Adipocyte (in vitro differentiated cells): ENCODE measurements around the gene KCNN3.
"Not testable (repeated sequence)": the region's sequence is repeated elsewhere in the genome, so short reads cannot be mapped to it uniquely, and the experiment has no call there.

ENCODE experiments used
- DNase-seq: peaks from one replicate; pipeline ENCODE4 v3.0.0-alpha.2; 2015; ENCODE audit warnings: low read depth
- H3K27me3 ChIP-seq: replicated peaks from 2 replicates; pipeline ENCODE4 v1.7.0; 2013; ENCODE audit warnings: mild to moderate bottlenecking, low read length, moderate library complexity; ENCODE audit not compliant: control insufficient read depth, insufficient read depth
- H3K36me3 ChIP-seq: 2 replicates; pipeline ENCODE4 v1.7.0; 2013; ENCODE audit warnings: low read length, mild to moderate bottlenecking, moderate library complexity; ENCODE audit not compliant: control insufficient read depth, insufficient read depth, severe bottlenecking
- H3K4me1 ChIP-seq: 2 replicates; pipeline ENCODE4 v1.7.0; 2013; ENCODE audit warnings: mild to moderate bottlenecking, low read length, moderate library complexity; ENCODE audit not compliant: control insufficient read depth, insufficient read depth
- H3K4me3 ChIP-seq: 2 replicates; pipeline ENCODE4 v1.7.0; 2013; ENCODE audit warnings: mild to moderate bottlenecking, low read length, moderate library complexity
- H3K9ac ChIP-seq: 2 replicates; pipeline ENCODE4 v1.7.0; 2013; ENCODE audit warnings: mild to moderate bottlenecking, low read length, moderate library complexity
- H3K9me3 ChIP-seq: 2 replicates; pipeline ENCODE4 v1.7.0; 2013; ENCODE audit warnings: mild to moderate bottlenecking, low read length, moderate library complexity; ENCODE audit not compliant: control insufficient read depth

KCNN3 gene

DNA sequence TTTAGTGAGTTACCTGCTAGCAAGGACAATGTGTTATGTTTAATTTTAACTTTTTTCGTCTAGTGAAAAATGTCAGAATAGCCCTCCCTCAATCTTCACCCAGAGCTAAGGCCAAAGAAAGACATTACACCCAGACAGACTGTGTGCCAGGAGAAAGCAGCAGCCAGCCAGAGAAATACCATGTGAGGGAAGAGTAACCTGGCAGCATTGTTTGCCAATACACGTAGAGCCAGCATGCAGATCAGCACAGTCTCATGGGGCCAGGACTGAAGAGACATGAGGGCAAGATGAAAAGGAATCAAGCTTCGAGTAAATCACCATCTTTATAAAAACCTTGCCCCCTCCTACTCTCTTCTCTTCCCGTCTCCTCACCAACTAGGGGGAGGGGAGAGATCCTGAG, 173.6 kb downstream of the KCNN3 start:
- no peak for DNase-seq
- no peaks in the 10 kb centered on the region for H3K36me3 ChIP-seq
- H3K4me1 ChIP-seq: no peaks in the 10 kb centered on the region

DNA sequence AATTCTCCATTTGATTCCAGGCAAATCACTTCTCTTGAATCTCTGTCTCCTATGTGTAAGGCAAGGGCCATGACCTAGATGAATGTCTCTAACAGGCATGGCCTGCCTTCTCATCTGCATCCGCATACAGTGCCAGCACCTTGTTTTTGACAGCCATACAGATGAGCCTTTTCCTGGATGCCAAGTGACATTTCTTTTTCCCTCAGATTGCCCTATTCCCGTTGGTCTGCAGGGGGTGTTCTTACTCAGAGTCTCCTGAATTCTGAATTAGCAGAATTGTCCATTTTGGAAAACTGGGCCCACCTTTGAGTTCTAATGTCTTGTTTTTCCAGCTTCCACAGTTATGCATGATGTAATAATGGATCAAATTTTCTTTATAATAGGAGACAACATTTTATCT, 174.1 kb downstream of the KCNN3 start:
- Histone ChIP-seq H3K9ac (no peak overlapping the region), H3K4me1 (no peaks in the 10 kb centered on the region), H3K27me3 (peaks cover 7% of the 10 kb centered on the region), H3K9me3 (no peaks in the 10 kb centered on the region), H3K4me3 (no peak overlapping the region), H3K36me3 (no peaks in the 10 kb centered on the region)
- no peak for DNase-seq

More for the DNA sequence above, 173.6 kb downstream of the KCNN3 start:
- no peak overlapping the region for H3K9ac ChIP-seq
- H3K27me3 ChIP-seq: peaks cover 7% of the 10 kb centered on the region
- H3K4me3 ChIP-seq: no peak overlapping the region
- no peaks in the 10 kb centered on the region for H3K9me3 ChIP-seq

DNA sequence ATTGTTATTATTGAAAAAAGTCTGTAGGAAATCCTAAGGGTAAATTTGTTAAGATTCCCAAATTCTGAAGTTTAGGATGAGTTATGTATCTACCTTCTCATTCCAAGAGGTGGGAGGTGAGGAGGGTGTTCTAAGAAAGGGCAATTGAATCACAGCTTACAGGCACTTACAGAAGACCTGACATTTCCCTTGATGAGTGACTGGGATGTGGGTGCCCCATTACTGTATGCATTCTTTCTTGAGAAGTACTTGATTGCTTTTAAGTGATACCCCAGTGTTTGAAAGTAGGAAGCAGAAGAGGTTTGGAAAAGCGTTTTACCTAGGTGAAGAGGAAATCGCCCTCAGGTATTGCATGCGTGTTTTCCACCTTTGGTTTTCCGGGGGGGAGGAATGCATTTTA, 175.1 kb downstream of the KCNN3 start:
- no peak overlapping the region for H3K9ac ChIP-seq
- DNase-seq: no peak
- no peaks in the 10 kb centered on the region for H3K4me1 ChIP-seq
- peaks cover 7% of the 10 kb centered on the region for H3K27me3 ChIP-seq
- H3K9me3 ChIP-seq: no peaks in the 10 kb centered on the region
- no peak overlapping the region for H3K4me3 ChIP-seq
- H3K36me3 ChIP-seq: no peaks in the 10 kb centered on the region

DNA sequence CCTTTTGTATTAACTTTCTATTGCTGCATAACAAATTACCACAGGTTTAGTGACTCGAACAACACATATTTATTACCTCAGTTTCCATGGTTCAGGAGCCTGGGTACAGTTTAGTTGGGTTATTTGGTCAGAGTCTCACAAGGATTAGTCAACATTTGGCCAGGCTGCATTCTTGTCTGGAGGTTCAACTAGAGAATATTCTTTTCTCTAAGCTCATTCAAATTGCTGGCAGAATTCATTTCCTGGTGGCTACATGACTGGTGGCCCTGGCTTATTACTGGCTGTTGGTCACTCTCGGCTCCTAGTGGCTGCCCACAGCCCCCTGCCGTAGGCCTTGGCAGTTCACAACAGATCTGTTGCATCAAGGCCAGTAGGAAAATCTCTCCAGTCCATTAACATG, 181.0 kb downstream of the KCNN3 start:
- no peak overlapping the region for H3K9ac ChIP-seq
- H3K4me1 ChIP-seq: no peaks in the 10 kb centered on the region
- no peaks in the 10 kb centered on the region for H3K36me3 ChIP-seq
- no peak overlapping the region for H3K4me3 ChIP-seq
- DNase-seq: no peak
- H3K27me3 ChIP-seq: peaks cover 26% of the 10 kb centered on the region
- H3K9me3 ChIP-seq: no peaks in the 10 kb centered on the region

DNA sequence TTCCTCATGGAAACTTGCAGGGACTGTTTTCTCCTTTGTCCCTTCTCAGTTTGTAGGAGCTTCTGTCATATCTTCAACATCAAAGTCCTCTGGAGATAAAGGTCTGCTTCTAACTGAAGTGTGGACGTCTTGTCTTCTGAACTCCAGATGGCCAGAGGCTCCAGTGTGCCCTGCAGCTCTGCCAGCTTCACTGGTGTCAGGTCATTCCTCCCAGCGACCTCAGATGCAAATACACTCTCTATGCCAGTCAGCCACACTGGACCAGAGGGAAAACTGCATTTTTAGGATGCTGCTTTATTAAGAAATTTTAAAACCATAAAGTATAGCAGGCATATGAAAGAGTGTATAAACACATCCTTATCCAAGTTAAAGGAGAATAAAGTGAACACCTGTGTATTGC, 183.6 kb downstream of the KCNN3 start:
- Histone ChIP-seq H3K4me1 (no peaks in the 10 kb centered on the region), H3K27me3 (peaks cover 31% of the 10 kb centered on the region), H3K36me3 (no peaks in the 10 kb centered on the region), H3K4me3 (no peak overlapping the region), H3K9ac (no peak overlapping the region), H3K9me3 (no peaks in the 10 kb centered on the region)
- DNase-seq: no peak

DNA sequence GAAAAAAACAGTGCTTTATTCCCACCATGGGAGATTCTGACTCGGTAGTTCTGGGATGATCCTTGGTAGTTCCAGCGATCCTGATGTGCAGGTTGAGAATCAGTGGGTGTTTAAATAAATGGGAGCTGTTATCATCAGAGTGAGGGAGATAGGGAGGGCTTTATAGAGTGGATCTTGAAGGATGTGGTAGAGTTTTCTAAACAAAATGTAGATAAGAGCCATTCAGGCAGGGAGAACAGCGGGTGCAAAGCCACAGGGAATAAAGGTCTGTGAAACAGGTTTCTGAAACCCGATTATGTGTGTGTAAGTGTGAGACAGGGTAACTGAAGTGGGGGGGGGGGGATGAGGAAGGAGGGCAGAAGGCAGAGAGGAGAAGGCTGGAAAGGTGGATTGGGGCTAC, 186.3 kb downstream of the KCNN3 start:
- no peaks in the 10 kb centered on the region for H3K9me3 ChIP-seq
- no peak overlapping the region for H3K4me3 ChIP-seq
- H3K4me1 ChIP-seq: no peaks in the 10 kb centered on the region
- no peaks in the 10 kb centered on the region for H3K36me3 ChIP-seq
- peaks cover 31% of the 10 kb centered on the region for H3K27me3 ChIP-seq
- H3K9ac ChIP-seq: no peak overlapping the region
- DNase-seq: no peak

DNA sequence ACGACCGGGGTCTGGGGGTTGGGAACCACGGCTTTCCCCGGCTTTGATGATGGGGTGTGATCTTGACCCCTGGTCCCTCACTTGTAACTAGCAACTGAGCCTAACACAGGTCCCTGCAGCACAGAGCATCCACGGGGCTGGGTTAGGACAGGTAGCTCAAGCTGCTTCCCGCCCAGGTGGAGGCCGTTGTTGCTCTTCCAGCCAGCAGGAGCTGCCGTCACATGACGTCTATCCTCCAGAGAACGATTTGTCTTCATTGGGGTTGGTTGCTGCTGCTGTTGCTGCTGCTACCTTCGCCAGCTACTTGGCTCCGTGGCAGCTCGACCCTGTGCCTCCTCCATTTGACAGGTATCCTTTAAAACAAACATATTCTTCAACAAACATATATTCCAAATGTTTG, 187.8 kb downstream of the KCNN3 start:
- no peaks in the 10 kb centered on the region for H3K4me1 ChIP-seq
- no peak for DNase-seq

DNA sequence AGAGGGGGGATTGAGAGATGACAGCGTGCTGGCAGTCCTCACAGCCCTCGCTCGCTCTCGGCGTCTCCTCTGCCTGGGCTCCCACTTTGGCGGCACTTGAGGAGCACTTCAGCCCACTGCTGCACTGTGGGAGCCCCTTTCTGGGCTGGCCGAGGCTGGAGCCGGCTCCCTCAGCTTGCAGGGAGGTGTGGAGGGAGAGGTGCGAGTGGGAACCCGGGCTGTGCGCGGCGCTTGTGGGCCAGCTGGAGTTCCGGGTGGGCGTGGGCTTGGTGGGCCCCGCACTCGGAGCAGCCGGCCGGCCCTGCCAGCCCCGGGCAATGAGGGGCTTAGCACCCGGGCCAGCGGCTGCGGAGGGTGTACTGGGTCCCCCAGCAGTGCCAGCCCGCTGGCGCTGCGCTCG, 192.2 kb downstream of the KCNN3 start:
- DNase-seq, H3K4me3 ChIP-seq, H3K27me3 ChIP-seq, H3K36me3 ChIP-seq, H3K9ac ChIP-seq, H3K9me3 ChIP-seq, H3K4me1 ChIP-seq: not testable (repeated sequence)

More for the DNA sequence above, 187.8 kb downstream of the KCNN3 start:
- Histone ChIP-seq H3K4me3 (no peak overlapping the region), H3K9me3 (no peaks in the 10 kb centered on the region), H3K9ac (no peak overlapping the region), H3K27me3 (peaks cover 26% of the 10 kb centered on the region), H3K36me3 (no peaks in the 10 kb centered on the region)

DNA sequence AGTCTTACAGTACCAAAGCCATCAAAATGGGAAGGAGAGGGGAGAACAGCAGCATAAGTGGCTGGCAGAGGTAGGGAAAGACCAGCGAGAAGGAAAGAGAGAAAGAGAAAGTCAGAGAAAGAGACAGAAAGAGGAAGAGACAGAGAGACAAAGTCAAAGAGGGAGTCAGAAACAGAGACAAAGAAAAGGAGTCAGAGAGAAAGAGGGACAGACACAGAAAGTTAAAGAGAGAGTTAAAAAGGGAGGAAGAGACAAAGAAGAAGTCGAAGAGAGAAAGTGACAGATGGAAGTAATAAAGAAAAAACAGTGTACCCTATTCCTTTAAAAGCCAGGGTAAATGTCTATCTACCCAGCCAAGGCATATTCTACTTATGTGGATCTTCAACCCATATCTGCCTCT, 193.2 kb downstream of the KCNN3 start:
- not testable (repeated sequence) for H3K9me3 ChIP-seq, H3K36me3 ChIP-seq, DNase-seq, H3K9ac ChIP-seq, H3K4me3 ChIP-seq, H3K4me1 ChIP-seq, H3K27me3 ChIP-seq

DNA sequence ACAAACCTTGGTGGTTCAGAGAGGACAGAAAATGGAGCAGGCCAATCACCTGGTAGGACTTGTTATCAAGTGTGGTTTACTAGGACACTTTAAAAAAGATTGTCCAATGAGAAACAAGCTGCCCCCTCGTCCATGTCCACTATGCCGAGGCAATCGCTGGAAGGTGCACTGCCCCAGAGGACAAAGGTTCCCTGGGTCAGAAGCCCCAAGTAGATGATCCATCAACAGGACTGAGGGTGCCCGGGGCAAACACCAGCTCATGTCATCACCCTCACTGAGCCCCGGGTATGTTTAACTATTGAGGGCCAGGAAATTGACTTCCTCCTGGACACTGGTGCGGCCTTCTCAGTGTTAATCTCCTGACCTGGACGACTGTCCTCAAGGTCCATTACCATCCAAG, 195.6 kb downstream of the KCNN3 start:
- not testable (repeated sequence) for H3K27me3 ChIP-seq, DNase-seq, H3K9me3 ChIP-seq, H3K4me3 ChIP-seq, H3K4me1 ChIP-seq, H3K36me3 ChIP-seq, H3K9ac ChIP-seq

DNA sequence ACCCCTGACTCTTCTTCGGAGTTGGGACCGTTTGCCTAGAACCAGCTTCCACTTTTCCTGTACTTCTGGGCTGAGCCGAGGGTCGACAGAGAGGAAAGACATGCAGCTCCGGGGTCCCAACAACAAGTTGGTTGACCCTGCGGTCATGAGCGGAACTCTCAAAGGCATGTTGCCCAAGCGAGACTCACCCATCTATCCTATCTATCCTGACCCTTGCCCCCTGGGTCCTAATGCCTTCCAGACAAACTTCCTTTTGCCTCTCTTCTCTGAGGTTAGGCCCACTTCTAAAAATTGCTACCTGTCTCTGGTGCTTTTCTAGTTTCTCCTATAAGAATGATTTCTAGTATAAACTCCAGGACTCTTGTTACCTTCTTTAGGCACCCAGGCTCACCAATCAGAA, 197.8 kb downstream of the KCNN3 start:
- DNase-seq, H3K9ac ChIP-seq, H3K27me3 ChIP-seq, H3K36me3 ChIP-seq, H3K4me1 ChIP-seq, H3K9me3 ChIP-seq, H3K4me3 ChIP-seq: not testable (repeated sequence)

DNA sequence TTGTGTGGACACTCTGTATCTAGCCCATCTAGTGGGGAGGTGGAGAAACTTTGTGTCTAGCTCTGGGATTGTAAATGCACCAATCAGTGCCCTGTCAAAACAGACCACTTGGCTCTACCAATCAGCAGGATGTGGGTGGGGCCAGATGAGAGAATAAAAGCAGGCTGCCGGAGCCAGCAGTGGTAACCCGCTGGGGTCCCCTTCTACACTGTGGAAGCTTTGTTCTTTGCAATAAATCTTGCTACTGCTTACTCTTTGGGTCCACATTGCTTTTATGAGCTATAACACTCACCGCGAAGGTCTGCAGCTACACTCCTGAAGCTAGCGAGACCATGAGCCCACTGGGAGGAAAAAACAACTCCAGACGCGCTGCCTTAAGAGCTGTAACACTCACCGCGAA, 198.7 kb downstream of the KCNN3 start:
- H3K9me3 ChIP-seq, H3K4me3 ChIP-seq, H3K9ac ChIP-seq, H3K27me3 ChIP-seq, DNase-seq, H3K4me1 ChIP-seq, H3K36me3 ChIP-seq: not testable (repeated sequence)
